WTC11 (cell line): ENCODE results near the gene KLK3.

Source experiments
- ATF1 ChIP-seq: sonication (generic); formaldehyde crosslinking; IDR thresholded peaks from 2 replicates; pipeline ENCODE4 v1.8.1; 2023; ENCODE audit warnings: mild to moderate bottlenecking, moderate library complexity, missing genetic modification reagents
- CREB1 ChIP-seq: sonication (generic); formaldehyde crosslinking; IDR thresholded peaks from 2 replicates; pipeline ENCODE4 v1.8.0; 2023; ENCODE audit warnings: mild to moderate bottlenecking, missing genetic modification reagents
- CREM ChIP-seq: sonication (generic); formaldehyde crosslinking; IDR thresholded peaks from 2 replicates; pipeline ENCODE4 v1.8.1; 2022; ENCODE audit warnings: mild to moderate bottlenecking, missing genetic modification reagents, moderate library complexity
- CTCF ChIP-seq: fragments of 200-600 bp; IDR thresholded peaks from 2 replicates; pipeline ENCODE4 v1.8.0; 2022; ENCODE audit warnings: antibody characterized with exemption
- E2F5 ChIP-seq: sonication (generic); formaldehyde crosslinking; IDR thresholded peaks from 2 replicates; pipeline ENCODE4 v1.8.1; 2022; ENCODE audit warnings: mild to moderate bottlenecking, moderate library complexity, missing genetic modification reagents
- NR1H2 ChIP-seq: sonication (generic); formaldehyde crosslinking; IDR thresholded peaks from 2 replicates; pipeline ENCODE4 v1.9.0; 2021; ENCODE audit warnings: mild to moderate bottlenecking, moderate library complexity, missing genetic modification reagents
- PREB ChIP-seq: sonication (generic); formaldehyde crosslinking; IDR thresholded peaks from 2 replicates; pipeline ENCODE4 v1.8.1; 2022; ENCODE audit warnings: mild to moderate bottlenecking, missing genetic modification reagents, moderate library complexity, borderline replicate concordance
- RELA ChIP-seq: sonication (generic); formaldehyde crosslinking; IDR thresholded peaks from 2 replicates; pipeline ENCODE4 v1.8.1; 2022; ENCODE audit warnings: missing genetic modification reagents, mild to moderate bottlenecking, borderline replicate concordance
- SP1 ChIP-seq: sonication (generic); formaldehyde crosslinking; conservative IDR thresholded peaks from 2 replicates; pipeline ENCODE4 v1.8.1; 2022; ENCODE audit warnings: missing genetic modification reagents
- ZBTB21 ChIP-seq: sonication (generic); formaldehyde crosslinking; IDR thresholded peaks from 2 replicates; pipeline ENCODE4 v1.8.1; 2023; ENCODE audit warnings: mild to moderate bottlenecking, missing genetic modification reagents, borderline replicate concordance
- ZNF512 ChIP-seq: sonication (generic); formaldehyde crosslinking; IDR thresholded peaks from 2 replicates; pipeline ENCODE4 v1.8.1; 2022; ENCODE audit warnings: missing genetic modification reagents, borderline replicate concordance

GRCh38 chr19:50891253-50891625 is 36.5 kb downstream of the KLK3 start:
- no peak for TF ChIP-seq CTCF
- TF ChIP-seq ZNF512 (CRISPR knock-in tag) = no peak
- no peak for TF ChIP-seq RELA (CRISPR knock-in tag)
- TF ChIP-seq PREB = no peak
- no peak for TF ChIP-seq CREM (CRISPR knock-in tag)
- TF ChIP-seq E2F5 (CRISPR knock-in tag) = no peak
- no peak for TF ChIP-seq CREB1 (CRISPR knock-in tag)
- TF ChIP-seq SP1 (CRISPR knock-in tag) = no peak
- TF ChIP-seq ATF1 (CRISPR knock-in tag) = no peak
- TF ChIP-seq NR1H2 = no peak
- no peak for TF ChIP-seq ZBTB21 (CRISPR knock-in tag)
